ENCODE results near the gene TXNDC5.

- TF ChIP-seq CTCF (IDR thresholded peaks at IDR 0.05) (no peak), POLR2A (IDR thresholded peaks at IDR 0.05) (no peak), POLR2AphosphoS5 (IDR thresholded peaks at IDR 0.05) (no peak)
Observed at GRCh38 chr6:7959453-7959852, 48.9 kb upstream of the TXNDC5 start.

Data from prostate gland (tissue), 2 donors.